Kidney glomerular epithelial cell (primary cell): ENCODE measurements around the gene ENAH.

Experiments
- DNase-seq: peaks from one replicate; lab custom pipeline; 2025; lab: John Stamatoyannopoulos, UW

ENAH gene

DNA sequence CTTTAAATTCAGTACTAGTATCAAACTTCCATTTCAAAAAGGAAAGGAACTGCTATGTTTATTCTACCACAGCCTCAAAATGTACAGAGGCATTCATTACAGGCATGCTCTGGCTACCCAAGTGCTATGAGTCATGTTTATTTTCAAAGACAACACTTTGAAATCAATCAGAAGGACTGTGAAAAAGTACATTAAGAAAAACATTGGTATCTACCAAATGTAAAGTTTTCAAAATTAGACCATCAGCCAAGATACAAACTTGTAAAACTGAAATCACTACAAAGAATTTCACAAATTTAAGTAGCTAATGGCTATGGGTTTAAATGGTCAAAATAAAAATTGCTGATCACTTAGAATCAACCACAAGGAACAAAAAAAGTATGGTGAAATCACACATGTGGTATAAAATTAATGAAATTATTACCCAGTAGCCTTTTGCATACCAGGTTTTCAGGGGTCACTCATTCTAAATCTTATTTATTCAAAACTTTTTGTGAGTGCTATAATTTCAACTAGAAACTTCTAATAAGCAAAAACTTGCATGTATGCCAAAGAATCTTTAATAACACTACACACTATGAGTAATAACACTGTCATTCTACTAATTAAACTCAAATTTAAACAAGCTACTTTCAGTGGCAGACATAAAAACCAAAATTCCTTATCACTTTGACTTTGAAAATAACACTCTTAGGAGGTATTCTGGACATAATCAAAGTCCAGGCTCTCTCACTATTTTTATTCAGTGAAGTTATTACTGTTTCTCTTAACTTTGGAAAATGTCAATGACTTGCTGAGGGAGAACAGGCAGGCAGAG is 49.2 kb downstream of the ENAH start:
- DNase-seq, result peak; percentile 41

DNA sequence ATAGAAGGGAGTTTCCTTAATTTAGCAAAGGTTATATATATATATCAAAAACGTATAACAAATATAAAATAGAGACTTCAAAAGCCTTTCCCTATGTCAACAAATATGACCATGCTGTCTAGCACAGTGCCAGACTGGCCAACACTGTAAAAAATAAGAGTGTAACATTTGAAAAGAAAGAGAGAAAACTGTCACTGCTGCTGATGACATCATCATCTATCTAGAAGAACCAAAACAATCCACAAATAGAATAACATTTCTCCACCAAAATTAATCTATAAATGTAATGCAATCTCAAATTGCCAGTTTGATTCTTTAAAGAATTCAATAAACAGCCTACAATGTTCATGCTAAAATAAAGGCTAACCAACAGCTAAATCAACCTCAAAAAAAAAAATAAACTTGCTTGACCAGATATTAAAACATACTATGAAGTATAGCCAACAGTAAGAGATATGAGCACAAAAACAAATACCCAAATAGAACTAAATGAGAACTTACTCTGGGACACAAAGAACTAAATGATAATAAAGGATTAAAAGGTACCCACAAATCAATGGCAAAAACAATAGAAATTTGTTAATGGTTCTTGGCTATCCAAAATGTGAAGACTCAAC is 50.2 kb downstream of the ENAH start:
- DNase-seq, result no peak

DNA sequence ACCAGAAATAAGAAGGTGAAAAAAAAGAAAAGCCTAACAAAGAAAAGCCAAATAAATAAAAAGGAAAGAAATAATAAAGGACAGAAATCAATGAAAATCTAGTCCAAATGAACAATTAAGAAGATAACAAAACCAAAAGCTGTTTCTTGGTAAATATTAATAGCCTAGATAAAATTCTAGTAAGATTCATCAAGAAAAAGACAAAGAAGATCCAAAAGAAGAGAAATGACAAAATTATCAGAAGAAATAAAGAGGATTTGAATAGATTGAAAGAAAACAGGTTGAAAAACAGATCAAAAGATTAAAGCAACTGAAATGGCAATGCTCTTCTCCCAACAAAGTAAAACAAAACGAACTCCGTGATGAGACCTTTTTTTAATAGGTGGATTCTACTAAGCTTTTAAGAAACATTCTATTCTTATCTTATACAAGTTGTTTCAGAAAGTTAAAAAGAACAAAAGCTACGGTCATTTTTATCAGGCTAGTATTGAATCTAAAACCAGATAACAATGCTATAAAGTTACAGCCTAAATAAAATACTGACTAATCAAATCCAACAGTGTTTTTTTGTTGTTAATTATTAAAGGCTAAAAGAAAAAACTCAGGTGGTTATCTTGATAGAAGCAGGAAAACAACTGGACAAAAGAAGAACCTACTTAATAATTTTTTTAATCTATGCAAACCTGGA is 50.9 kb downstream of the ENAH start:
- no peak for DNase-seq

DNA sequence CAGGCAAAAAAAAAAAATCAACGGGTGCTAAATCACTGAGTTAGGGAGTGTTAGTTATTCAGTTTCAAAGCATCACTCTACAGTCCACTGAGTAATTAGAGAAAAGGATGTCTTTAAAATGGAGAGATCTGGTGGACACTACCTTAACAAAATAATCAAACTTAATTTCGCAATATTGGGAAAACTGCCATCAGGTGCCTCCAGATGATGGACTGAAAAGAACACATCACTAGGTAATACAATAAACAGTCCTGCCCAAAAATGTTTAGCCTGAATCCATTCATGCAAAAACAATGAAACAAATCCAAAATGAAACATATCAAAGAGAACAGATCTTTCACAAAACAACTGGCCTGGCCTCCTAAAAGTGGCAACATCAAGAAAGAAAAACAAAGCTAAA is 54.1 kb downstream of the ENAH start:
- DNase-seq, result no peak

DNA sequence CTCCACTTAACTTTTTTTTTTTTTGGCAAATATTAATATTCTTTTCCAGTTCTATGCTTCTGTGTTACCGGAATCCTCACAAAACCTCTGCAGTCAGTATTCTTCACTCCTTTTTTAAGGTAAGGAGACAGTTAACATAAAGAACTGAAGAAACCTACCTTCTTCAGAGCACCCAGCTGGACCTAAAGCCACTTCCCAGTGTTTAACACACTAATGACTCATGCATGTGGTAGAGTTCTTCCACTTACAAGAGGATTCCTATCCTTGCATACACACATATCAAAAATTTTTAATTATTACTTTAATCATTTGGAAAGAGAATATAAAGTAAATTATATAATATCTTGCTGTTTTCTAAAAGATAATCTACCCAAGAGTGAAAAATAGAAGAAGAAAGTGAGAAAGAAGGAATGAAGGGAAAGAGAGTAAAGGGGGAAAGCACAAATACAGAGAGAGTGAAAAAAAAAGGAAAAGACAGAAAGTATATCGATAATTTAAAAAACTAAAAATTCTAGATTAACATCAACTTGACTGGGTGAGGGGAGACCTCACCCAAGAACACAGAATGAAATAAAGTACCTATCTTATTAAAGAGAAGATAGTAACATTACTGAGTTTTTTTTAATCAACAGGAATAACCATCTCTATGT is 54.9 kb downstream of the ENAH start:
- DNase-seq, result no peak

DNA sequence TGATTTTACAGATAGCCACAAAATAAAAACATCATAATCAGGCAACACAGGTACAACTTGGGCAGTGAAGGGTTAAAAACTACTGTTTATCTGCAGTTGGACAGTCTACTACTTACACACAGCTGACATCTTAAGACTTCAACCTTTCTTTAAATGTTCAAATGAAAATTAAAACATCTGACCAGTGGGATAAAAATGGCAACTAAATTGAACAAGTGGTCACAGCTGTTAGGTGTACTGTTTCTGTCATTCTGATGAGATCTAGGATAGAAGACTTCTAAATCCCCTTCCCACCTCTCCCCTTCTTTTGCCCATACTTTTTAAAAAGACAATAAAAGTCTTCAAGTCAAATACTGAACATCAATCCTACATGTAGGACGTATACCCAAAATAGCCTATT is 56.2 kb downstream of the ENAH start:
- no peak for DNase-seq

DNA sequence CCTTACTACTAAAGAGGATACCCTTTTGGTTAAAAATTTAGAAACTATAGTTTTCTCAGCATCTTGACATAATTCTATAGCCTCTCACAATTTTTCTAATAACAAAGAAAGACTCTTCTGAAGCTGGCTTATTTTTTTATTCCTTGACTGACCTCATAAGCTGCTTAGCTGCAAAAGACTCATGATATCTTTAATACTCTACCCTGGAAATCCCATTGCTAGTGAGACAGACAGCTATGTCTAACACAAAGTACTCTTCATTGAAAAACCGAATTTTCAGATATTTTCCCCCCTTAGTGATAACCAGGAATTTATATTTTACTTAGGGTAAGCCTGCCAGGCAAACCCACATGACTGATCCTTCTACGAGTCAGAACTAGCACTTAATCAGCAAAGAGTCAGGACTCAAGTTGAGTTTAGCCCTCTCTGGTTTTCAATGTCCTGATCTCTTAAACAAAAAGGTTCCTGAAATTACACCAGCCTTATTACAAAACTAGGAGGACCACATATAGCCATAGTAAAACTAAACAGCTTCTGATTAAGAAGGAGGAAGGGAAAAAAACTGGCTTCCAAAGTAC is 56.9 kb downstream of the ENAH start:
- no peak for DNase-seq

DNA sequence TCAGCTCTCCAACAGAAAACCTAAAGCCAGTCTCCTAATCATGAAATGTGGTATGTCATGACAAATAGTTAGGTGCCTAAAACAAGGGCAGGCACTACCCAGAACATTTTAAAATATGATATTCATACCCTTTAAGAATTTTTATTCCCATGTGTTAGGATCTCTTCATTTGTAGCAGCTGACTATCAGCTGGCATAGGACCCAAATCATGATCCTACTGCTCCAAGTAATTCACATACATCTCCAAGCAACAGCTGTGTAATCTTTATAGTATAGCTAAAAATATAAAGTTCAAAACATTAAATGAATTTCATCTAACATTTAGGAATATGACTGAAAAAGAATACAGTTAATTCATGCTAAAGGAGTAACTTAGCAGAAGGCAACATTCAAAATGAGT is 57.5 kb downstream of the ENAH start:
- no peak for DNase-seq

DNA sequence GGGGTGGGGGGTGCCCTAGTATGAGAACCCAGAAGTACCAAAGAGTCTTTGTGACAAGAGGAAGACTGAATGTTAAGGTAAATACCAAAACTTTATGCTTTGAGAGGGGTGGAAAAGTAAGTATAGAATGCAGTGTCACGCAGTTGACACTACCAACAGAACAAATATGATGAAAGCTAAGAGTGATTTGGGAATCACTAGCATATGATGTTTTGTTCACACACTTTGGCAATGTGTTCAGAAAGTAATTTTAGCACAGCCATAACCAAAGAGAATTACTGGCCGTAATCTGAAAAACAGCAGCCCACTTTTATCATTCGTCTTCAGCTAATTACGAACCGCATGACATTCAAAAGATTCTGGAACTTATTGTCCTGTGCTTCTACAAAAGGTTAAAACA is 59.5 kb downstream of the ENAH start:
- no peak for DNase-seq

DNA sequence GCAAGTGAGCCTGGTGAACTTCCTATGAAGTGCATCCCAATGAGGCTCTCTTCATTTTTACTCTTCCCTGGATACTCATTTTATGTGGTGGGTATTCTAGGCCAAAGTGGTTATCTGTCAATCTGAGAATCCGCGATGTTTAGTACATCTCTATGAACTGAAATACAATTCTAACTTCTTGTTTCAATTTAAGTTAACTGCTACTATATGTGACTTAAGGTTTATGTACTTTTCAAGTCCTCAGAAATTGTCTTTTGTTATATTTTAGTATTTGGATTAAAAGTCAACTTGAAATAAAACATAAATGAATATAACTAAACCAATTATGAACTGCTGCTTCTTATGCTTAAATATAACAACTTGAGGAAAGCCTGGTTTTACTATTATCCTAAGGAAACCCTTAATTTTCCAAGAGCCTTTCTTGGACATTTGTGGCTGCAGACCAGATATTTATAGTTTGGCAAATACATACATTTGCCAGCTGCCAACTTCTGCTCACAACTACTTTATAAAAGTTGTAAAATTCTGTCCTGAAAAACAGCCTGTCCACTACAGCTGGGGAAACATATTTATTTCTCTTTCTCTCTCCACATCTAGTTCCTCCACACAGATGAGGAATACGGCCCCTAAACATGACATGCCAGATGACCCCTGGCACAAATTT is 60.4 kb downstream of the ENAH start:
- DNase-seq, result no peak

DNA sequence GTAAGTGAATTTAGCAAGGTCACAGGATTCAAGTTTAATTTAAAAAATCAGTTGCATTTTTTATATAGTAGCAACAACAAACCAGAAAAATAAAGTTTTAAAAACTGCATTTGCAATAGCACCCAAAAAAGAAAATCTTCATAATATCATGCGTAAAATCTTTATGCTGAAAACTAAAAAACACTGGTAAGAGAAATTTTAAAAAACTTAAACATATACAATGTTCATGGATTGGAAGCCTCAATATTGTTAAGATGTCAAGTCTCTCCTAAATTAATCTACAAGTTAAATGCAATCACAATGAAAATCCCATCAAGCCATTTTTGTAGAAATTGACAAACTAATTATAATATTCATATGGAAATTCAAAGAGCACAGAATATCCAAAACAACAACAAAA is 65.6 kb downstream of the ENAH start:
- no peak for DNase-seq

DNA sequence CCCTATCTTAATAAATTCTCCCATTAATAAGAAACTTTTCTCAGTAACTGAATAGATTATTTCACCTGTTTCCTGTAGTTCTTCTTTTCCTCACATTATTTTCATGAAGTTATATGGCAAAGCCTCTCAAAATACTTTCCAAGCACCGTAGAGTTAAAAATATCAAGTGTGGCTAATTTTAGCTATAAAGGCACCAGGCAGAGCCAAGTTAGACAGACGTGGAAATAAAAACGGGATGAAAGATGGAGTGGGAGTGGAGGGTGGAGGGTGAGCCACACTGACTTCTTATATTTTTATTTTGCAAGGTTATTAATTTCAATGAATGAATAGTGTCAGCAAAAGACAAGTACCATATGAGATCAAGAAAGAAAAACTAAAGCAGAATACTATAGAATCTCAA is 71.7 kb downstream of the ENAH start:
- no peak for DNase-seq

DNA sequence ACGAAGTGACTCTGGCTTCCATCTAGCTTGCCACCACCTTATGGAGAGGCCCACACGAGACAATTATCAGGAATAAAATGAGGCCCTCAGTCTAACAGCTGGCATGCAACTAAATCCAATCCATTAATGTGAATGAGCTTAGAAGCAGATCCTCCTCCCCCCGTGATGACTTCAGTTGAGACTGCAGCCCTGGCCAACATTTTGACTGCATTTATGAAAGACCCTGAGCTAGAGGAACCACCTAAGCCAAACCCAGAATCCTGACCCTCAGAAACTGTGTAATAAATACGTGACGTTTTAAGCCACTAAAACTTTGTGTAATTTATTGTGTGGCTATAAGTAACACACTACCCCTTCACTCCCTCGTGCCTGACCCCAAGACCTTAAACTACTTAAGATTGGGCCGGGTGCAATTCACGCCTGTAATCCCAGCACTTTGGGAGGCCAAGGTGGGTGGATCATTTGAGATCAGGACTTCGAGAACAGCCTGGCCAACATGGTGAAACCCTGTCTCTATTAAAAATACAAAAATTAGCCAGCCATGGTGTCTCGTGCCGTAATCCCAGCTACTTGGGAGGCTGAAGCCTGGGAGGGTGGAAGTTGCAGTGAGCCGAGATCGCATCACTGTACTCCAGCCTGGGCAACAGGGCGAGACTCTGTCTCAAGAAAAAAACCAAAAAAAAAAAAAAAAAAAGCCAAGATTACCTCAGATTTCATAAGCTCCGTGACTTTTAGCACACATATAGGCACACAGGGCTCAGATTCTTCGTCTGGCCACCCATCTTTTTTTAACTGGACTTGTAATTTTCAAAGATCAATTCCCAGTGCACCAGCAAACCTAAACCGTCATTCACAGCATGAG is 72.5 kb downstream of the ENAH start:
- no peak for DNase-seq

DNA sequence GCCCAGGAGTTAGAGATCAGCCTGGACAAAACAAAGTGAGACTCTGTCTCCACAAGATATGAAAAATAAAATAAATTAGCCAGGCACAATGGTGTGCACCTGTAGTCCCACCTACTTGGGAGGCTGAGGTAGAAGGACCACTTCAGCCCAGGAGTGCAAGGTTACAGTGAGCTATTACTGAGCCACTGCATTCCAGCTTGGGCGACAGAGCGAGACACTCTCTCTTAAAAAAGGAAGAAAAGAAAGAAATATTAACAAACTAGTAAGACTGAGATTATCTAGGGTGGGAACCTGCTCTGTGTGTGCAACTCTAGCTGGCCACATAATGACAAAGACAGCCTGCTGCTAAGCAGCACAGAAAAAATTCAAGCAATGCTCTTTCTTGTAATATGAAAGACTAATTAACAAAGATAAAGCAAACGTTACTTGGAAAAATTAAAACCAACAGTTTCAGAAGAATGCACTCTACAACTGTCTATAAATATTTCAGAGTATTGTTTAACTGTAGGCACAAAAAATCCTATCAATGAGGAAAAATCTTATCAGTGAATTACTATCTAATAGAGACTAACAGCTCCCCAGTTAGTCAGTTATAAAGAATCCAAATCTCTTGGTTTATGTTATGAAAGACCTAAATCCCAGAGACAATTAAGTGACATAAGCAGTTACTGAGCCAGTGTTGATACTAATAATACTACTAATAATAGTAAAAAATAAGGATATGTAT is 74.5 kb downstream of the ENAH start:
- peak; percentile 39 for DNase-seq

DNA sequence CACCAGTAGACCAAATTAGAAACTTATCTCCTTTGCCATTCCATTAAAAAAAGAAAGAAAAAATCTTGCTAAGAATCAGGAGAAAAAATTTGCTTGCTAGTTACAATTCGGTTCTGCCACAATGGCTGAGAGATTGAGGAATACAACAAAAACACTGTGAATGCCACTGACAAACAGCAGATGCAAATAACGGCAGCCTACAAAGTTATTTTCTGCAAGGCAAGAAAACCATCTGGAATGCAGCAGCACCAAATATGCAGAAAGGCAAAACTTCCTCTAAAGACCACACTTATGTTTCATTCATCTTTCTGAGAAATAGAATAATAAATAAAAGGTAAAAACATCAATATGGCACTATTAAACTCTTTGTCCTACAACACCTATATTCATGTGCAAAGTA is 75.7 kb downstream of the ENAH start:
- DNase-seq, result no peak

DNA sequence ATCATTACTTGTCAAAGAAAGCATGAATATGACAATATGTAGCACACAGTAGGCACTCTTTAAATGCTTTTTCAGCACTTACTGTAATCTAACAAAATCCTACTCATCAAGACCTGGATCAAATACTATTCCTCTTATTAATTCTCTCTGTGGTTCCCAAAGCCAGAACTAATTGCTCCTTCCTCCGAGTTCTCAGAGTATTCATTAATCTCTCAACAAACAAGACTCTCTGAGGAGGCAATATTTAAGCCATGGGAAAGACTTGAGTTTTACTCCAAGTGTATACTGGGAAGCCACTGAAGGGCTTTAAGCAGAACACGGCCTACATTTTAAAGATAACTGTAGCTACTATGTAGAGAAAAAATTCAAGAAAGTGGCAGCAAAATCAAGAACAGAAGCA is 79.7 kb downstream of the ENAH start:
- no peak for DNase-seq

DNA sequence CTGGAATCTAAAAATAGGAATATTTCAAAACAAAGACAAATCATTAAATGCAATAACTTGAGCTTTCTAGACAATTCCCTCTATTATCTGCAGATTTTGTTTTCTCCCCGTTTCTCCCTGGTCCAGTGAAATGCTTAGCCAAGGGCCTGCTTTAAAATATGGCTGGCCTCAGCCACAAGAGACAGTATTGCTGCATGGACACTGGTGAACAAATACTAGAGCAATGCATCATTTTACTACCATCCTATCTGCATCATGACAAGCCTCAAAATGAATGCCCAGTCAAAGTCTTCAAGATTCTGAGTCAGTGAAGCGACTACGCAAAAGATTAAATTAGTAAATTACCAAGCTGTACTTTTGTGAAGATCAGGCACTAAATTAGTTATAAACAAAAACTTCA is 80.5 kb downstream of the ENAH start:
- DNase-seq, result peak; percentile 53

DNA sequence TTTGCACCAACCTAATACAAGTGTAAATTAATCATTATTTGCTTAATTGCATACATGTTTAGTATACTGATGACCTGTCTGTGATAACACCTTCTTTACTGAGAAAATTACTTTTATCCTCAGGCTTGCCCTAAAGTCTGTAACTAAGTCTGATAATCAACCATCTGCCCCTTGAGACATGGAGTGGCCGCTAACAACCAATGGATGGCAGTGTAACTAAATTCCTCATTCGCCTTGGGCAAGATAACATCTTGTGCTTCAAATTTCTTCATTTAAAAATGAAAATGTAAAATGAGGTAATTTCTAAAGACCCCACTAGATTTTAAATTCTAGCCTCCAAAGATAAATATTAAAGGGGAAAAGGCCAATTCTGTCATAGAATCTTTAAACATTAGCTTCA is 85.1 kb downstream of the ENAH start:
- no peak for DNase-seq

DNA sequence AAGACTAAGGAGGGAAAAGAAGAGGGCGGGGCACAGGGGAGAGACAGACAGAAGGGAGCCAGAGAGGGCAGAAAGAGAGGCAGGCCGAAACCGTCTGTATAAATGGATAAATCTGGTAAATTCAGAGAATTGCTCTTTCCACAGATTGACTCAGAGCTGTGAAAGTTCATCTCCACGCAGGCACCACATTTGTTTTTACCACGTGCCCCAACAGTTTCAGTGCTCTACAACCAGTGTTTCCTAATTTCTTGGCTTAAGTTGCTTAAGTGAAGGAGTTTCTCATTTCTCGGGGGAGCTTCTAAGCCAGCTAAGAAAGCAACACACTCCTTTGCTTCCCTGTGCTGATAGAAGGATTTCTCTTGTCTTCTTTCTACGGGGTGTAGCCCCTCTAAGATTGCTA is 87.1 kb downstream of the ENAH start:
- DNase-seq, result no peak

DNA sequence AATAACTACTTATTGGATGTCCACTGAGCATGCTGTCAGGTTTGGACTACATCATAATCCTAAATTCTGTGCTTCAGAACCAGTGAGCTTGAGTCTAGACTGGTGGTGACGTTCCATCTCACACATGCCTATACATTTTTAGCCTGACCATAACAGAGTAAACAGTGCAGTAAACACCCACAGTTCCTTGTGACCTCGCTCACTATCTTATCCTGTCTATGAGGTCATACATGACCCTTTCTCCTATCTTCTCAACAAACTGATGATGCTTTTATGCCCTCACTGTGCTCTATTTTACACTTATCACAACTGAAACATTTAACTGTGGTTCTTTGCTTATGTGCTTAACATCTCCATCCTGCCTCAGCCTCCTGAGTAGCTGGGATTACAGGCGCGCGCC is 91.2 kb downstream of the ENAH start:
- no peak for DNase-seq
